ENCODE data around the gene TMEM182.

The TMEM182 gene

GRCh38 chr2:102765061-102765460, 3.2 kb downstream of the TMEM182 start:
- no peak for DNase-seq (ENCODE audit: low read depth, low spot score)

DNA sequence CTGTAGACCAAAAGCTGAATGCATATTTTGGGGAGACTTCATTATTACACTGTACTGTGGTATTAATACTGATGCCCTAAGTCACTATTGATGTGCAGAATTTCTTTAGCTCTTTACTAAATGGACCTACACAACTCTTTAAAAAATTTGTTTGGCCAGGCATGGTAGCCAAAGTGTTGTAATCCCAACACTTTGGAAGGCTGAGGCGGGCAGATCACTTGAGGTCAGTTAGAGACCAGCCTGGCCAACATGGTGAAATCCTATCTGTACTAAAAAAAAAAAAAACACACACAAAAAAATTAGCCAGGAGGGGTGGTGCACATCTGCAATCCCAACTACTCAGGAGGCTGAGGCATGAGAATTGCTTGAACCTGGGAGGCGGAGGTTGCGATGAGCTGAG, 6.4 kb downstream of the TMEM182 start:
- DNase-seq (ENCODE audit: low read depth, low spot score) = no peak

GRCh38 chr2:102768892-102769291, 7.1 kb downstream of the TMEM182 start:
- no peak for DNase-seq (ENCODE audit: low read depth, low spot score)

DNA sequence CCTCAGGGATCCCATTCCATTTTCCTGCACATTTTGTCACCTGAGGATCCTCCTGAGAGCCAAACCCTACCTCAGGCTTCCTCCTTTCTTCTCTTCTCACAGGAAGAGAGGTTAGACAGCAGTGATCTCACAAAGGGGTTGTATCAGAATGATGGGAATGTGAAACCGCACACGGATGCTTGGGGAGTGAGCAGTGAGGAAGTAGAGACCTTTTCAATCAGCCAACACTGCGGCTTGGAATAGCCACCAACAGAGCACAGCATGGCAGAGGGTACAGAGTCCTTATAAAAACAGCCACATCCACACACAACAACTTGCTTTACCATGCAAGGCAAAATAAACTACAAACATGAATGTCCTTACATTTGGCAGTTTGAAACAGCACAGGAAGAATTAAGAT, 8.7 kb downstream of the TMEM182 start:
- peak; percentile 55 for DNase-seq (ENCODE audit: low read depth, low spot score)

GRCh38 chr2:102771114-102771513, 9.3 kb downstream of the TMEM182 start:
- peak; percentile 30 for DNase-seq (ENCODE audit: low read depth, low spot score)

DNA sequence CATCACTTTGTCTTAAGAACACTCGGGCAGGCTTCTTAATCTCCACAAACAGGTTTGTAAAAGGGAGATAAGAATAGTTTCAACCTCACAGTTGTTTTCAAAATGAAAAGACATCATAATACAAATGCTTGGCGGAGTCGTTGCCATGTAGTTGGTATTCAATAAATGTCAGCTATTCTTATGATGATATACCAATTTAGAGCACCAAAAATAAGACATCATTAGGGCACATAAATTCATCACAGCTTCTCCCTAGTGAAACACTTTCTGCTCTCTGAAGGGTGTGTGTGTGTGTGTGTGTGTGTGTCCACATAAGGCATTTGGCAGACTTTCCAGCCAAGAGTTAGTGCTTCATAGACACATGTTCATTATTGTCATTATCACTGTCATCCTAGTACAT, 10.8 kb downstream of the TMEM182 start:
- DNase-seq (ENCODE audit: low read depth, low spot score) = no peak

- no peak for DNase-seq (ENCODE audit: low read depth, low spot score)
Observed at GRCh38 chr2:102773149-102773705, 11.4 kb downstream of the TMEM182 start.

- DNase-seq (ENCODE audit: low read depth, low spot score) = no peak
Observed at GRCh38 chr2:102778260-102778659, 16.4 kb downstream of the TMEM182 start.

GRCh38 chr2:102780467-102780866, 18.6 kb downstream of the TMEM182 start:
- DNase-seq (ENCODE audit: low read depth, low spot score) = no peak

DNA sequence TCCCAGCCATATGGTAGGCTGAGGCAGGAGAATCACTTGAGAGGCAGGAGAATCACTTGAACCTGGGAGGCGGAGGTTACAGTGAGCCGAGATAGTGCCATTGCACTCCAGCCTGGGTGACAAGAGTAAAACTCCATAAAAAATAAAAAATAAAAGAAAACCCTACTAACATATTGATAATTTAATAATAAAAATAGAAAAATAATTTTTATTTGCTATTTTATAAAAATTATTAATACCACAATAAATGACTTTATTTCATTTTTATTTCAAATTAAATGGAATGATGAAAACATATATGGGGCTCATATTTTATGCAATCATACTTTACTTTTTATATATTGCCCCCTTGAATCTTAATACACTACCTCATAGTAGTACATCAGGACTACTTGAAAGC, 20.4 kb downstream of the TMEM182 start:
- no peak for DNase-seq (ENCODE audit: low read depth, low spot score)

DNA sequence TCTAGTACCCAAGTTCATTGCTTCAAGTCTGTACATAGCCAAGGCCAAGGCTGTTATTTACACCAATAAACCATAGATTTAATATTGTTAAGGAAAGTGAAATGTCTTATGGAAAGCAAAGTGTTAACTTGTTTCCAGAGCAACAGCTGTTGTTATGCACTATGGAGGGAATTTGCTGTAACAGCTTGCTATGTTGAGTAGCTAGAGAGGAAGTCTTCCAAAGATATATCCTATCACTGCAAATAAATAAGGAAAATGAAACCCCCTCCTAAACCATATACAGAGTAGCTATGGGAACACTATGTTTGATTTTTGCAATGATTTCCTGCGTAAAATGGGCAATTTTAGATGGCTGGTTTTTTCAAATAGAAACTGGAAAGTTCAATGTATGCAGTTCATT, 21.1 kb downstream of the TMEM182 start:
- no peak for DNase-seq (ENCODE audit: low read depth, low spot score)

GRCh38 chr2:102783506-102784183, 21.8 kb downstream of the TMEM182 start:
- DNase-seq (ENCODE audit: low read depth, low spot score) = no peak

DNA sequence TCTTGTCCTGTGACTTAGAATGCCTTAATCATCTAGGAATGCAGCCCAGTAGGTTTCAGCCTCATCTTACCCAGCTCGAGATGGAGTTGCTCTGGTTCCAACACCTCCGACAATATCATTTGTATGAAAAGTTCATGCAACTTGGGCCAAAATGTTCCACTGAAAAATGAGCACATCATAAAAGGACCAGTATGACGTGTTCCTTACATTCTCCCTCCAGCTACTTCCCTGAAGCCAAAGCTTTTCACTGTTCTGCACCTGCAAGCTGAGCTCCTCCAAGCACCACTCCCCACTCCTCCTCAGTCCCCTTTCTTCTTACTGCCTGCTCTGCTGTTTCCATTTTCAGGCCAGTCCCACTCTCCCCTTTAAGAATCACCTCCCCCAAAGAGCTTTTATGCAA, 23.1 kb downstream of the TMEM182 start:
- DNase-seq (ENCODE audit: low read depth, low spot score) = no peak

DNA sequence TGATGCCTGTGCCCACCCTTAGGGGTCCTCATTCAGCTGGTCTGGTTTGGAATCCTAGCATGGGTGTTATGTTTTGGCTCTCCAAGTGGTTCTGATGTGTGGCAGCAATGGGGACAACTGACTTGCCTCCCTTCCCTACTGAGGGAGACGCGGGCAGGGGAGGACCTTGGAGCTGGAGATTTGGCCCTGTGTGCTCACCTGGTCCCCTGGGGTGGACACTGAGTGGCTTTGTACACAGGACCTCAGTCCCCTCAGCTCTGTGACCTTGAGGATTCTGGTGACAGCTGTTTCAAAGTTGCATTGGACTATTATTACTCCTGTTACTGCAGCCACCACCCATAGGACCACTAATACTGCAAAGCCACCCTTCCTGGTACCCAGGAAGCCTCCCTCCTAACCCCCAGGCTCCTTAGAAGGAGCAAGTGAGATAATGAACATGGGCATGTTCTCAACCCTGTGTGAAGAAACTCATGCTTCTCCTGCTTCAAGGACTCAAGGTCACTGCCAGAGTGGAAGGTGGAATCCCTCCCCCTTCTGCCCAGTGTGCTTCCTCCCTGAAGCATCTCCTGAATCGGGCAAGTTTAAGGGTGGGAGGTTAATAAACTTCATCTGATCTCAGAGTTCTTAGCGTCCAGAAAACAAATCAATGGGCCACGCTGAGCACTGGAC, 26.5 kb downstream of the TMEM182 start:
- DNase-seq (ENCODE audit: low read depth, low spot score) = no peak

- no peak for DNase-seq (ENCODE audit: low read depth, low spot score)
Observed at GRCh38 chr2:102788885-102789260, 27.0 kb downstream of the TMEM182 start.

- DNase-seq (ENCODE audit: low read depth, low spot score) = no peak
Observed at GRCh38 chr2:102789349-102790090, 27.7 kb downstream of the TMEM182 start.

DNA sequence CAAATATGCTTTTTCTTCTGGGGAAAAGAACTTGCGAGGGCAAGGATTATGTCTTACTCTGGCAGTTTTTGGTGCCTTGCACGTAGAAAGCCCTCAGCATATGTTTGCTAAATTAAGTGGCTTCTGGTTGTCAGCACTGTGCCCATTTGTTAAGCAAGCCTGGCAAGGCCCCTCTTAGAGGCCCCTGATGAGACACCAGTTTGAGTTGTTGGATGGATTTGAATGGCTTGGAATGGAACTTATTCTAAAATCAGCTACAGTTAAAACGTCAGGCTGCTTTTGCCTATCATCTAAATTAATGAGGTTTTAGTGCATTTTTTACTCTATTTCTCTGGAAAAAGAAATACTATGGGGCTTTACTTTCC, 28.2 kb downstream of the TMEM182 start:
- no peak for DNase-seq (ENCODE audit: low read depth, low spot score)

- no peak for DNase-seq (ENCODE audit: low read depth, low spot score)
Observed at GRCh38 chr2:102792568-102793208, 30.9 kb downstream of the TMEM182 start.

GRCh38 chr2:102795641-102796040, 33.8 kb downstream of the TMEM182 start:
- no peak for DNase-seq (ENCODE audit: low read depth, low spot score)

DNA sequence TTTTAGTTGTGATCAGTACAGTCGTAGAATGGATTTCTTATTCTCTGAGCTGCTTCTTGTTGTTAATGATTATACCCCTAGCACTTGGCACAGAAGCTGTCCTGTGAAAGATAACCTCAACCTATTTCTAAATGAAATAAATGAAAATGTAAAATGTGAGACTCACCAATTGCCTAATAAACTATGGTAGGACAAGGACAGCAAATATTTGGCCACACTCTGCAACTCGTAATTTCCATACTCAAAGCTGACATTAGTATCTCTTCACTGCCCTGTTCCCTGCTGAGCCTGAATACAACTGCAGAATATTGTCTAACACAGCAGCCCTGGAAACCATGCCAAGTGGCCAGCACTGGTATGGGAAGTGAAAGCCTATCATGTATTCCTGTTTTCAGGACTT, 34.5 kb downstream of the TMEM182 start:
- DNase-seq (ENCODE audit: low read depth, low spot score) = peak; percentile 10

DNA sequence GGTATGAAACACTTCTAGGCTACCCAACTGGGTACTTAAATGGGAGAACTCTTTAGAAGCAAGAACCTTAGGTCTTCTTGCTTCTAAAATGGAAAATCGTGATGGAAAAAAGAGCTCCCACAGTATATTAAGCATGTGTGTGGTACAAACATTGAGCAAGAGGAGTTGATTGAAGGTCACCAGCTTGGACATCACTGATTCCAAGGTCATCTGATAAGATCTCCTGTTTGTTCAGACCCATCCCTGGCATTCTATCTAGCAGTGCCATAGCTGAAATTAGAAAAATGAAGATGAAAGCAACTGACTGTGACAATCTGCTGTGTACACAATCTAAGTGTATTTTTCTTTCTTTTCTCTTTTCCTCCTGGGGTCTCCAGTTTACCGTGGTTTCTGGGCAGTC, 35.7 kb downstream of the TMEM182 start:
- no peak for DNase-seq (ENCODE audit: low read depth, low spot score)

DNA sequence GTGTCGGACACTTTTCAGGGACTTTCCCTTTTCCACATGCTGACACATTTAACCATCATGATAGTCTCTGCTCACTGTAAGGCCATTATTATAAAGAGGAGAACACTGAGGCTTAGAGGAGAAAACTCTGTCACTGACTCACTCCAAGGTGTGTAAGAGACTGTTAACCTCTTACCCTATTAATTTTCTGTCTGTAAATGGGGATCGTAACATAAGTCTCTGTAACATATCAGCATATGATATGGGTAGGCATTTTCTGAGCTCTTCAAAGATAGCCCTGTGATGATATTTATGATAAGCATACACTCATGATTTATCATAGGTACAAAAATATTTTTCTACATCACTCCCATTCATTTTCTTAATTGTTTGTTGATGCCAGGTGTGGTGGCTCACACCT, 36.4 kb downstream of the TMEM182 start:
- no peak for DNase-seq (ENCODE audit: low read depth, low spot score)
